ENCODE data around the gene DNAJC7. TPM values are rescaled to one million over a fixed set of nuclear protein-coding genes. Genes with fewer than 3 reads are reported as not detected.

DNAJC7 gene
- 76.2 and 77.3 TPM in 2 replicates for total RNA-seq

GRCh38 chr17:42016941-42017865 lies at the start of gene DNAJC7:
Gene DNAJC7, minus strand, starts transcription at chr17:42017439. Its CDS starts 23 bp downstream, at chr17:42017416.
- no peak for DNase-seq (ENCODE audit: extremely low read depth, low read depth, low spot score)

- DNase-seq (ENCODE audit: extremely low read depth, low read depth, low spot score), result no peak
Observed at GRCh38 chr17:42065201-42065600, 48.0 kb upstream of the DNAJC7 start.

GRCh38 chr17:42062681-42063080 lies 45.4 kb upstream of the DNAJC7 start:
- DNase-seq (ENCODE audit: extremely low read depth, low read depth, low spot score), result no peak

GRCh38 chr17:42061646-42062487 lies 44.6 kb upstream of the DNAJC7 start:
- DNase-seq (ENCODE audit: extremely low read depth, low read depth, low spot score), result no peak

- no peak for DNase-seq (ENCODE audit: extremely low read depth, low read depth, low spot score)
Observed at GRCh38 chr17:42060231-42060630, 43.0 kb upstream of the DNAJC7 start.

DNA sequence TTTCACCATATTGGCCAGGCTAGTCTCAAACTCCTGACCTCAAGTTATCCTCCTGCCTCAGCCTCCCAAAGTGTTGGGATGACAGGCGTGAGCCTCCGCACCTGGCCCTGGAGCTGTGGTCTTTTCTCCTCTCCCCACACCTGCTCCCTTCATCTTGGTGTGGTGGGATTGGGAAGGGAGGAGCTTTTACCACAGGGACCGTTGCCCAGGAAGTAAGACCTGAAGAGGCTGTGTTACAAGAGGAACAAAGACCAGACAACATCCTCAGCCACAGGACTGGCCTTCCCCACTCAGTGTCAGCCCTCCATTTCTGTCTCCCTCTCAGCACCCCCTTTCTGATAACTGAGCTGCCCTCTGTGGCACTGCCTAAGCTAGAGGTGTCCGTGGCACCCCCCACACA lies 42.6 kb upstream of the DNAJC7 start:
- DNase-seq (ENCODE audit: extremely low read depth, low read depth, low spot score), result no peak

DNA sequence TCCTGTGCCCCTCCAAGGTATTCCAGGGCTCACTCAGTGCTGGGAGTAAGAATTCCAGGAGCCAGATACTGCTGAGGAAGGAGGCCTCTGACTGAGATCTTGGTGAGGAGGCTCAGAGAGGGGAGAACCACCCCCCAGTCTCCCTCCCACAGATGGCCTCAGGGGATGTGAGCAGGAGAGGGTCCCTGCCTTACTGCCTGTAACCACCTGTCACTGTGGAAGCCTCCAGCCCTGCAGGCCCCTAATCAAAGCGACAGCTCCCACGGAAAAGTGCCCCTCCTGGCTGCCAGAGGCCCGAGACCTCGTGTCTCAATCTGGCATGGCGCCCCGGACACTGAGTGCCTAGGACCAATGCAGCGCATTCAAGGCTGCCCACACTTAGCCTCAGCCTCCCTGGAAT lies 40.8 kb upstream of the DNAJC7 start:
- DNase-seq (ENCODE audit: extremely low read depth, low read depth, low spot score), result no peak

DNA sequence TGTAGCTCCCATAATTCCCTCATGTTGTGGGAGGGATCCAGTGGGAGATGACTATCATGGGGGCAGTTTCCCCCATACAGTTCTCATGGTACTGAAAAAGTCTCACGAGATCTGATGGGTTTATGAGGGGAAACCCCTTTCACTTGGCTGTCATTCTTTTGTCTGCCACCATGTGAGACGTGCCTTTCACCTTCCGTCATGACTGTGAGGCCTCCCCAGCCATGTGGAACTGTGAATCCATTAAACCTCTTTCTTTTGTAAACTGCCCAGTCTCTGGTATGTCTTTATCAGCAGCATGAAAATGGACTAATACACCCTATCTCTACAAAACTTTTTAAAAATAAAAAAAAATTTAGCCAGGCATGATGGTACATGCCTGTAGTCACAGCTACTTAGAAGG lies 39.4 kb upstream of the DNAJC7 start:
- no peak for DNase-seq (ENCODE audit: extremely low read depth, low read depth, low spot score)

GRCh38 chr17:42055496-42055895 lies 38.3 kb upstream of the DNAJC7 start:
- no peak for DNase-seq (ENCODE audit: extremely low read depth, low read depth, low spot score)

GRCh38 chr17:42055027-42055426 lies 37.8 kb upstream of the DNAJC7 start:
- no peak for DNase-seq (ENCODE audit: extremely low read depth, low read depth, low spot score)

DNA sequence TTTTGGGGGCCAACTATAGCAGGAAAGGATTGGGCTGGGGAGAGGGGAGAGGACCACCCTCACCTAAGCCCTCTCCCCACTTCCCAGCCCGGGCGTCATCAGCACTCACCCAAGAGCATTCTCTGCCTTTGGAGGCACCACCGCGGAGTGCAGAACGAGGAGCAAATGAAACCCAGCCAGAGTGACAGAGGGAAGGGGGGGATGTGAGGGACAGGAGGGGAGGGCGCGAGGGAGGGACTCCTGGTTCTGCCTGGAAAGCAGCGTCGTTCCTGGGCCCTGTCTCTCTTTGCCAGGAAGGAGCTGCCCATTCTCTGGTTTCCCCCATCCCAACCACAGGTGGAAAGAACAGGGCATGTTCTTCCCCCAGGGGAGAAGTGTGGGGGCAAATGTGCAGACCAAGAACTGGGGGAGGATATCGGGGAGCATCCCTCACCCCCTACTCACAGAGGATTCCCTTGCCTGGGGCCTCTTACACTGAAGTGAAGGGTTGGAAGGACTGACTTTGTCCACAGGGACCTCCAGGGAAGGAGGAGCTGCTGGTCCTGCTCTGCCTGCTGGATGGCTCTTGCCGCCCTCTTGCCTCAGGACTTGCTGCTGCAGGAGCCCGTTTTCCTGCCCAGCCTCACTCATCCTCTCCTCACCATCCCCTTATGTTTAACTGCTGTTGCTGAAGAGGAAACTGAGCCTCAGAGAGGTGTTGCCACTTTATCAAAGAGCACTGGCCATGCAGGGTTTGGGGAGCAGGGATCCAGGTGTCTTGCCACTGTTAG lies 36.7 kb upstream of the DNAJC7 start:
- DNase-seq (ENCODE audit: extremely low read depth, low read depth, low spot score), result no peak

GRCh38 chr17:42052346-42052877 lies 35.2 kb upstream of the DNAJC7 start:
- no peak for DNase-seq (ENCODE audit: extremely low read depth, low read depth, low spot score)

- DNase-seq (ENCODE audit: extremely low read depth, low read depth, low spot score), result no peak
Observed at GRCh38 chr17:42051645-42052044, 34.4 kb upstream of the DNAJC7 start.

DNA sequence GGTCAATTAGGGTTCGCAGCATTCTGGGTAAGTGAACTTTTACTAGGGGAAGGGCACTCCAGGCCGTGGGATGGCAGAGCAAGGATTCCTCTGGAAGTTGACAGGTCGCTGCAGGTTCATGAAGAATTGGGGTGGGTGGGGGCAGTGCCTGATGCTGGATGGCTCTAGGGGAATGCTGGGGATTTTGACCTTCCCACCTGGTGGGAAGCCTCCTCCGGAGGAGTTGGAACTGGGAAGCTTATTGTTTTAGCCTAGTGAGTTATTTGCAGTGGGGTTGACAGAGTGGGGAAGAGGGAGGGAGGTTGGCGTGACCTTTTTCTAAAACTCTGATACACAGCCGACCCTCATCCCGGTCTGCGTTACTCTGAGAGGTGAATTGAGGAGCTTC lies 33.8 kb upstream of the DNAJC7 start:
- DNase-seq (ENCODE audit: extremely low read depth, low read depth, low spot score), result no peak

GRCh38 chr17:42050393-42051012 lies 33.3 kb upstream of the DNAJC7 start, which contains the start of gene C17orf113:
Gene C17orf113, minus strand, starts transcription at chr17:42050601. Its CDS starts 7,225 bp downstream, at chr17:42043376.
- DNase-seq (ENCODE audit: extremely low read depth, low read depth, low spot score), result no peak

DNA sequence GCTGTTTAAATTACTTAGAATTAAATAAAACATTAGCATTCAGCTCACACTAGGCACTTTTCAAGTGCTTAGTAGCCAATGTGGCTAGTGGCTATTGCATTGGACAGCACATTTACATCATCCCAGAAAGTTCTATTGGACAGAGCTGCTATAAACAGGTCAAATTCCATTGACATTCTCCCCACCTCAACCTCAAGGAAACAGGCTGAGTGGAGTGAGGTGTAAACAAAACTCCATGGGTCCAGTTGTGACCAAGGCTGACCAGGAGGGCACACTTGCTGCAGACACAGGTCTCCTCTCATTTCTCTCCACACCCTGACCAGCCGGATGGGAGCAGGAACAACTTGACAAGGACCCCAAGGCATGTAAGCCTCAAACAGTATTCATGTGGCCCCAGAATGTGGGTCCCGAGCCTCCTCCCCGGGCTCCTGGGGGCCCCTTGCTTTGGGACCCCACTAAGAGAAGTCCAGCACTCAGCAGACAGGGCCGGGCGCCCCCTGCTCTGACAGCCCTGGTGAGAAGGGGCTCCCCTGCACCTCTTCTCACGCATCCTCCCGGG lies 32.7 kb upstream of the DNAJC7 start:
- no peak for DNase-seq (ENCODE audit: extremely low read depth, low read depth, low spot score)

DNA sequence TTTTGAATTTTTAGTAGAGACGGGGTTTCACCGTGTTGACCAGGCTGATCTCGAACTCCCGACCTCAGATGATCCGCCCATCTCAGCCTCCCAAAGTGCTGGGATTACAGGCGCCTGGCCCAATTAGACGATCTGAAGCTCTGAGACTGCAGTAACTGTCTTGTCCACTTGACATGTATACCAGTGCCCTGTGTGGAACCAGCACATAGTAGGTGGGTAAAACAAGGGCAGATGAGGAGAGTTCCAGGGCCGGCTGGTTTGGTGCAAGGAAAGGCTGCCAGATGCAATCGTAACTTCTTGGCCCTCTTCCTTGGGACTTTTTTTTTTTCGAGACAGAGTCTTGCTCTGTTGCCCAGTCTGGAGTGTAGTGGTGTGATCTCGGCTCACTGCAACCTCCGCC lies 30.1 kb upstream of the DNAJC7 start:
- no peak for DNase-seq (ENCODE audit: extremely low read depth, low read depth, low spot score)

DNA sequence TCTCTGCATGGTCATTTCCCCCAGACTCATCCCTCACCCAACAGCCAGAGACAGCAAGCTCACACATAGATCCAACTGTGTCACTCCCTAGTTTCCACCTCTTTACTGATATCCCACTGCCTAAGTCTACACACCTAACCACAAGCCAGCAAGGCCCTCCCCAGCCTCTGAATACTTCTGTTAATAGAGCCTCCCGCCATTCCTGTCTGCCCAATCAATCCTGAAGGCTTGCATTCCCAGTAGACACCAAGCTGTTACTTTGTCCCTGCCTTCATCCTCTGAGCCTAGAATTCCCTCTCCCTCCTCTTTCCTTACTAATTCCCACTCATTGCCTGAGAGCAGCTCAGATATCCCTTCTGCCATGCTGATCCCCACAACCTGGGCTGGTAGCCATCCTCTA lies 28.5 kb upstream of the DNAJC7 start:
- no peak for DNase-seq (ENCODE audit: extremely low read depth, low read depth, low spot score)

DNA sequence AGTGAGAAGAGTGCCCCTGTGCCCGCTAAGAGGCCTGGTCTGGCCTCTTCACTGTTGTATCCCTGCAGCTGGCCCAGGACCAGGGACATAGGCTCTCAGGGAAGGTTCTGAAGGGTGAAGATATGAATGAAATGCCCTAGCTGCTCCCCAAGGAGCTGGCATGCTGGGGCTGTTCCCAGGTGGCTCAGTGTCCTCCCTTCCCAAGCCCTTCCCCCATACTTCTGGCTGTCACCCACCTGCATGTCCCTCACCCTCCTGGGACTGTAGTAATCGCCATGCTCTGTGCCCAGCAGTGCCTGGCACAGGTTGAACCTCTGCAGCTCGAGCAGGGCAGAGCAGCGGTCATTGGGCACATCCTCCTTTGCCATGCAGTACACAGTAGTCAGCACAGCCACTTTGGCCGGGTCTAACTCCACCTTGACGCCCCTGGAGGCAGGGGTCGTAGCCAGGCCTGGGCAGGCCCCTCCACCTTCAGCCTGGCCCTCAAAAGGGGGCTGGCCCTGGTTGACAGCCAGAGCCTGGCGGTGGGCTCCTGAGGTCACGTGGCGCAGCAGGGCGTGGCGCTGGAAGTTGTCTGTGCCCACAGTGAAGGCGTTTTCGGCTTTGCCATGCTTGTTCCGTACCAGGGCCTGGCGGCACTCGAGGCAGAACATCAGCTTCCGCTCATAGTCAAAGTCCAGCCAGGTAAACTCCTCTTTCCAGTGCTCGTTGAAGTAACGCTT lies 25.5 kb upstream of the DNAJC7 start:
- no peak for DNase-seq (ENCODE audit: extremely low read depth, low read depth, low spot score)

All from glomerular endothelial cell (primary cell).